Measurements from ENCODE around the gene MCTP2.

Gene MCTP2

GRCh38 chr15:94397337-94397736, 166.0 kb downstream of the MCTP2 start:
- no peak for DNase-seq (ENCODE audit: low read depth in 2 of 2)

GRCh38 chr15:94398001-94398400, 166.6 kb downstream of the MCTP2 start:
- DNase-seq (ENCODE audit: low read depth in 2 of 2) = no peak

GRCh38 chr15:94400526-94401298, 169.4 kb downstream of the MCTP2 start:
- DNase-seq (ENCODE audit: low read depth in 2 of 2) = no peak

- DNase-seq (ENCODE audit: low read depth in 2 of 2) = no peak
Measured at GRCh38 chr15:94403331-94403730, 172.0 kb downstream of the MCTP2 start.

GRCh38 chr15:94404733-94405283, 173.4 kb downstream of the MCTP2 start:
- DNase-seq (ENCODE audit: low read depth in 2 of 2) = no peak

GRCh38 chr15:94411285-94411684, 179.9 kb downstream of the MCTP2 start:
- DNase-seq (ENCODE audit: low read depth in 2 of 2) = no peak

GRCh38 chr15:94411846-94412245, 180.5 kb downstream of the MCTP2 start:
- DNase-seq (ENCODE audit: low read depth in 2 of 2) = no peak

GRCh38 chr15:94412979-94413746, 181.8 kb downstream of the MCTP2 start:
- DNase-seq (ENCODE audit: low read depth in 2 of 2) = no peak

GRCh38 chr15:94414916-94415315, 183.6 kb downstream of the MCTP2 start:
- DNase-seq (ENCODE audit: low read depth in 2 of 2) = no peak

GRCh38 chr15:94416267-94416666, 184.9 kb downstream of the MCTP2 start:
- no peak for DNase-seq (ENCODE audit: low read depth in 2 of 2)

- DNase-seq (ENCODE audit: low read depth in 2 of 2) = no peak
Measured at GRCh38 chr15:94416820-94417219, 185.5 kb downstream of the MCTP2 start.

GRCh38 chr15:94417501-94418293, 186.3 kb downstream of the MCTP2 start:
- no peak for DNase-seq (ENCODE audit: low read depth in 2 of 2)

- DNase-seq (ENCODE audit: low read depth in 2 of 2) = no peak
Measured at GRCh38 chr15:94421706-94422105, 190.3 kb downstream of the MCTP2 start.

GRCh38 chr15:94432279-94432678, 200.9 kb downstream of the MCTP2 start:
- DNase-seq (ENCODE audit: low read depth in 2 of 2) = no peak

- DNase-seq (ENCODE audit: low read depth in 2 of 2) = no peak
Measured at GRCh38 chr15:94439158-94439557, 207.8 kb downstream of the MCTP2 start.

- no peak for DNase-seq (ENCODE audit: low read depth in 2 of 2)
Measured at GRCh38 chr15:94441760-94442159, 210.4 kb downstream of the MCTP2 start.

GRCh38 chr15:94442480-94442879, 211.1 kb downstream of the MCTP2 start:
- no peak for DNase-seq (ENCODE audit: low read depth in 2 of 2)

- no peak for DNase-seq (ENCODE audit: low read depth in 2 of 2)
Measured at GRCh38 chr15:94443186-94443585, 211.8 kb downstream of the MCTP2 start.

GRCh38 chr15:94445566-94446160, 214.3 kb downstream of the MCTP2 start:
- no peak for DNase-seq (ENCODE audit: low read depth in 2 of 2)

- no peak for DNase-seq (ENCODE audit: low read depth in 2 of 2)
Measured at GRCh38 chr15:94446441-94446840, 215.1 kb downstream of the MCTP2 start.

GRCh38 chr15:94451466-94451865, 220.1 kb downstream of the MCTP2 start:
- DNase-seq (ENCODE audit: low read depth in 2 of 2) = no peak
